SJCRH30 (cell line): Measurements from ENCODE around the gene MAP7D1. TPM values are rescaled to one million over a fixed set of nuclear protein-coding genes. Genes with fewer than 3 reads are reported as not detected.
"Not testable (repeated sequence)": the region's sequence is repeated elsewhere in the genome, so short reads cannot be mapped to it uniquely, and the experiment has no call there.

Source experiments
- DNase-seq, 2 experiments: peaks; one replicate each; pipeline ENCODE4 v3.0.0-alpha.2; 2015 to 2020
- H3K27ac ChIP-seq: fragments of 250-450 bp; sonication (Bioruptor Pico); 2 replicates; pipeline ENCODE4 v1.5.1; 2020; ENCODE audit warnings: mild to moderate bottlenecking, moderate library complexity
- H3K27me3 ChIP-seq: fragments of 250-450 bp; sonication (Bioruptor Pico); 2 replicates; pipeline ENCODE4 v1.5.1; 2020; ENCODE audit warnings: mild to moderate bottlenecking, moderate library complexity
- H3K36me3 ChIP-seq: fragments of 250-450 bp; sonication (Bioruptor Pico); 2 replicates; pipeline ENCODE4 v1.5.1; 2020; ENCODE audit warnings: mild to moderate bottlenecking, moderate library complexity
- H3K4me1 ChIP-seq: fragments of 250-450 bp; sonication (Bioruptor Pico); 2 replicates; pipeline ENCODE4 v1.5.1; 2020; ENCODE audit warnings: mild to moderate bottlenecking, moderate library complexity
- H3K4me3 ChIP-seq: fragments of 250-450 bp; sonication (Bioruptor Pico); 2 replicates; pipeline ENCODE4 v1.5.1; 2020; ENCODE audit warnings: mild to moderate bottlenecking, moderate library complexity
- H3K9me3 ChIP-seq: fragments of 250-450 bp; sonication (Bioruptor Pico); replicated peaks from 2 replicates; pipeline ENCODE4 v1.5.1; 2020; ENCODE audit warnings: mild to moderate bottlenecking, moderate library complexity
- total RNA-seq: library from RNA; depleted of rRNA; stranded (reverse); fragments of >200 nt; shearing (Covaris generic); gene quantifications from 2 replicates; pipeline ENCODE4 v1.2.3, GENCODE V29; 2014; rRNA removed

MAP7D1 gene
- total RNA-seq, 1 experiment from 2014 or later = 96.2 TPM

DNA sequence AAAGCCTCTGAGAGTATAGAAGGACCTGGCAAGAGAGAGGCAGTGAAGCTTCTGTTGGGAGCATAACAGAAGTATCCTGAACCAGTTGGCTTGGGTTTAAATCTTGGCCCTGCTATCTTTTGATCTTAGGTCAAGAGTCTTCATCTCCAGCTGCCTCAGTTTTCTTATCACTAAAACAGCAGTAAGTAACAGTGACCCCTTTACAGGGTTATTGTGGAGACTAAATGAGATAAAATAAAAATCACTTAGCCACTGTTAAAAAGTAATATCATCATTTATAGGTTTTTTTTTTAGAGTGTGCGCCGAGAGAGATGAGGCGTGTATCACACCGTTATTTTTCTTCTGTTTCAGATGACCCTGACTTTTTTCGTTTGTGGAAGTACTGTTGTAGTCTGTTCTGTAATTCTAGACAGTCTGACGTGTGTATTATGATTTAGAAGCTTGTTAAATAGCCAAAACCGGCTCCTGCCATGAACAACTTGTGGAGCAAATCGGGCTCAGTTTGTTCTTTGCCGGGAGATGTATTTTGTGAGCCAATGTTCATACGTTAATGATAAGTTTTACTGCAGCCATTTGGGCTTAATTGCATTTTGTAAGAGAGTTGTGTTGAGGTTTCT is 69.4 kb downstream of the MAP7D1 start:
- peaks cover 10% of the 10 kb centered on the region; the same call in 1 of the 2 replicates for H3K4me1 ChIP-seq
- H3K27ac ChIP-seq = peak overlapping the region; percentile 90; the same call in 1 of the 2 replicates
- H3K9me3 ChIP-seq = no peaks in the 10 kb centered on the region
- no peaks in the 10 kb centered on the region for H3K27me3 ChIP-seq
- peaks cover 23% of the 10 kb centered on the region for H3K36me3 ChIP-seq
- DNase-seq = no peak
- H3K4me3 ChIP-seq = peak overlapping the region; percentile 81

DNA sequence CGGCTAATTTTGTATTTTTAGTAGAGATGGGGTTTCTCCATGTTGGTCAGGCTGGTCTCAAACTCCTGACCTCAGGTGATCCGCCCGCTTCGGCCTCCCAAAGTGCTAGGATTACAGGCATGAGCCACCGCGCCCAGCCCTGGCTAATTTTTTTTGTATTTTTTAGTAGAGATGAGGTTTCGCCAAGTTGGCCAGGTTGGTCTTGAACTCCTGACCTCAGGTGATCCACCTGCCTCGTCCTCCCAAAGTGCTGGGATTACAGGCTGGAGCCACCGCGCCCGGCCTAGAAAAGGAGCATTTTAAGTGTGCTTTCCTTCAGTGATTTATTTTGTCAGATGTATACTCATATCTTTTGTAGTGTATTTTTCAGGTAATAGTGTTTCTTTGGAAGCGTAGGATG is 74.3 kb downstream of the MAP7D1 start:
- H3K4me3 ChIP-seq, H3K27ac ChIP-seq, DNase-seq, H3K4me1 ChIP-seq, H3K27me3 ChIP-seq, H3K9me3 ChIP-seq: not testable (repeated sequence)
- H3K36me3 ChIP-seq = peaks cover 59% of the 10 kb centered on the region

Other genes starting within 250 kb of the MAP7D1 start
- 30.4 and 36.4 TPM in 2 replicates for gene AGO3, start 225.1 kb upstream of the MAP7D1 start, total RNA-seq
- 0.15 TPM in 1 of 2 replicates, not detected in the other for gene TEKT2, start 72.1 kb upstream of the MAP7D1 start, total RNA-seq
- 26.7 and 30.4 TPM in 2 replicates for gene ADPRS, start 67.3 kb upstream of the MAP7D1 start, total RNA-seq
- 0.45 and 0.51 TPM in 2 replicates for gene COL8A2, start 30.9 kb upstream of the MAP7D1 start, total RNA-seq
- 76.0 and 78.6 TPM in 2 replicates for gene TRAPPC3, start 6.7 kb upstream of the MAP7D1 start, total RNA-seq
- gene THRAP3, start 68.3 kb downstream of the MAP7D1 start, total RNA-seq = 103 and 131 TPM in 2 replicates
- 0.48 and 1.4 TPM in 2 replicates for gene SH3D21, start 150.2 kb downstream of the MAP7D1 start, total RNA-seq
- gene EVA1B, start 167.5 kb downstream of the MAP7D1 start, total RNA-seq = 5.8 and 6.9 TPM in 2 replicates
- 30.3 and 33.7 TPM in 2 replicates for gene STK40, start 229.8 kb downstream of the MAP7D1 start, total RNA-seq
- gene LSM10, start 241.7 kb downstream of the MAP7D1 start, total RNA-seq = 14.6 and 15.4 TPM in 2 replicates